ENCODE data around the gene RHBDF1. TPM values are rescaled to one million over a fixed set of nuclear protein-coding genes. Genes with fewer than 3 reads are reported as not detected.

The RHBDF1 gene
- total RNA-seq, 1 experiment from 2014 or later, result 60.8 TPM

DNA sequence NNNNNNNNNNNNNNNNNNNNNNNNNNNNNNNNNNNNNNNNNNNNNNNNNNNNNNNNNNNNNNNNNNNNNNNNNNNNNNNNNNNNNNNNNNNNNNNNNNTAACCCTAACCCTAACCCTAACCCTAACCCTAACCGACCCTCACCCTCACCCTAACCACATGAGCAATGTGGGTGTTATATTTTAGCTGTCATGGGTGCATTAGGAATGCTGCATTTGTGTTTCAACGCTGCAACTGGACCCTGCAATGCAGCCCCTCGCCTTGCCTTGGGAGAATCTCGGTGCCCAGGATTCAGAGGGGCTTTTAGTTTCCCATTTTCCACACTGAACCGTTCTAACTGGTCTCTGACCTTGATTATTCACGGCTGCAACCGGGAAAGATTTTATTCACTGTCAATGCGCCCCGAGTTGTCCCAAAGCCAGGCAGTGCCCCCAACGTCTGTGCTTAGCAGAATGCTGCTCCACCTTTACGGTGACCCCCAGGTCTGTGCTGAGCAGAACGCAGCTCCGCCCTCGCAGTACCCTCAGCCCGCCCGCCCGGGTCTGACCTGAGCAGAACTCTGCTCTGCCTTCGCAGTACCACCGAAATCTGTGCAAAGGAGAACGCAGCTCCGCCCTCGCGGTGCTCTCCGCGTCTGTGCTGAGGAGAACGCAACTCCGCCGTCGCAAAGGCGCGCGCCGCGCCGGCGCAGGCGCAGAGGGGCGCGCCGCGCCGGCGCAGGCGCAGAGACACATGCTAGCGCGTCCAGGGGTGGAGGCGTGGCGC is 62.3 kb downstream of the RHBDF1 start:
- H3K36me3 Mint-ChIP-seq, result peaks cover 3% of the 10 kb centered on the region; the same call in 1 of the 2 replicates
- H3K27ac Mint-ChIP-seq, result no peak overlapping the region
- H3K4me1 Mint-ChIP-seq, result no peaks in the 10 kb centered on the region
- peak; percentile 27 for DNase-seq (ENCODE audit: low spot score)
- peak; percentile 86 for ATAC-seq
- POLR2A ChIA-PET, result no interaction called here
- H3K9me3 Mint-ChIP-seq, result peaks cover 5% of the 10 kb centered on the region
- peak overlapping the region; percentile 67 for H3K4me3 Mint-ChIP-seq
- no peaks in the 10 kb centered on the region for H3K27me3 Mint-ChIP-seq (ENCODE audit: low read depth)
- no peak for TF ChIP-seq ESRRA (CRISPR knock-in tag; IDR thresholded peaks at IDR 0.05; ENCODE audit: borderline replicate concordance)
- TF ChIP-seq NFE2L1 (CRISPR knock-in tag; IDR thresholded peaks at IDR 0.05), result no peak
- no peak for TF ChIP-seq SP1 (CRISPR knock-in tag; conservative IDR thresholded peaks at IDR 0.05)
- CTCF ChIA-PET, result no interaction called here

Small RNAs within 50 kb of the gene (microRNA-seq; reads per million reads assigned to microRNA genes)
- gene MIR6859-4 (ENCODE audit: borderline number of aligned reads), result not detected

Other genes with a start within 250 kb of the RHBDF1 start
- gene POLR3K, start 19.0 kb downstream of the RHBDF1 start, total RNA-seq (2021), result 37.9 to 40.1 TPM (median 38.6 TPM) in 3 replicates
- gene SNRNP25, start 18.8 kb downstream of the RHBDF1 start, total RNA-seq (2021), result 51.6 to 55.9 TPM (median 54.7 TPM) in 3 replicates
- 60.0 to 62.0 TPM (median 60.0 TPM) in 3 replicates for gene MPG, start 5.6 kb upstream of the RHBDF1 start, total RNA-seq (2021)
- gene NPRL3, start 66.0 kb upstream of the RHBDF1 start, total RNA-seq (2021), result 41.1 to 47.9 TPM (median 45.7 TPM) in 3 replicates
- 0.41 to 0.53 TPM (median 0.52 TPM) in 3 replicates for gene HBZ, start 80.0 kb upstream of the RHBDF1 start, total RNA-seq (2021)
- not detected in 3 replicates for gene HBM, start 93.3 kb upstream of the RHBDF1 start, total RNA-seq (2021)
- gene HBA2, start 100.2 kb upstream of the RHBDF1 start, total RNA-seq (2021), result 1.8 to 2.6 TPM (median 2.4 TPM) in 3 replicates
- 2.1 to 3.4 TPM (median 3.1 TPM) in 3 replicates for gene HBA1, start 104.0 kb upstream of the RHBDF1 start, total RNA-seq (2021)
- 3.0 to 7.8 TPM (median 5.2 TPM) in 3 replicates for gene HBQ1, start 107.8 kb upstream of the RHBDF1 start, total RNA-seq (2021)
- gene LUC7L, start 156.8 kb upstream of the RHBDF1 start, total RNA-seq (2021), result 111 to 135 TPM (median 130 TPM) in 3 replicates
- gene FAM234A, start 162.2 kb upstream of the RHBDF1 start, total RNA-seq (2021), result 115 to 140 TPM (median 137 TPM) in 3 replicates
- 1.8 to 2.7 TPM (median 2.3 TPM) in 3 replicates for gene RGS11, start 203.3 kb upstream of the RHBDF1 start, total RNA-seq (2021)
- gene ARHGDIG, start 208.0 kb upstream of the RHBDF1 start, total RNA-seq (2021), result 3.4 to 4.0 TPM (median 3.5 TPM) in 3 replicates
- gene PDIA2, start 210.5 kb upstream of the RHBDF1 start, total RNA-seq (2021), result 1.9 to 2.4 TPM (median 2.3 TPM) in 3 replicates

Data from WTC11 (cell line).